GM12873 (cell line): ENCODE data around the gene RNF123.

Experiments
- CTCF ChIP-seq: IDR thresholded peaks from 2 replicates; pipeline ENCODE4 v1.5.1; 2012; ENCODE audit warnings: low read depth, mild to moderate bottlenecking, moderate library complexity, low read length, control low read depth; ENCODE audit not compliant: insufficient read depth; ENCODE audit errors: missing control alignments

Gene RNF123

GRCh38 chr3:49654176-49654825 lies 35.1 kb upstream of the RNF123 start:
- TF ChIP-seq CTCF: no peak

DNA sequence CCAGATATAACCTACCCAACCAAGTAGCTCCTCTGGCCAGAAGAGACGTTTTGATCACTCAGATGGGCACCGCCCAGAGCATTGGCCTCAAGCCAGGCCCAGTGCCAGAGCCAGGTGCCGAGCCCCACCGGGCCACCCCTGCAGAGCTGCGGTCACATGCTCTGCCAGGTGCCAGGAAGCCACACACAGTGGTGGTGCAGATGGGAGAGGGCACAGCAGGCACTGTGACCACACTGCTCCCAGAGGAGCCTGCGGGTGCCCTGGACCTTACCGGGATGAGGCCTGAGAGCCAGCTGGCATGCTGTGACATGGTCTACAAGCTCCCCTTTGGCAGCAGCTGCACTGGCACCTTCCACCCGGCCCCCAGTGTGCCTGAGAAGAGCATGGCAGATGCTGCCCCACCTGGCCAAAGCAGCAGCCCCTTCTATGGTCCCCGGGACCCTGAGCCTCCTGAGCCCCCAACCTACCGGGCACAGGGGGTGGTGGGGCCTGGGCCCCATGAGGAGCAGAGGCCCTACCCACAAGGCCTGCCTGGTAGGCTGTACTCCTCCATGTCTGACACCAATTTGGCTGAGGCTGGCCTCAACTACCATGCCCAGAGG lies 34.3 kb upstream of the RNF123 start:
- no peak for TF ChIP-seq CTCF

DNA sequence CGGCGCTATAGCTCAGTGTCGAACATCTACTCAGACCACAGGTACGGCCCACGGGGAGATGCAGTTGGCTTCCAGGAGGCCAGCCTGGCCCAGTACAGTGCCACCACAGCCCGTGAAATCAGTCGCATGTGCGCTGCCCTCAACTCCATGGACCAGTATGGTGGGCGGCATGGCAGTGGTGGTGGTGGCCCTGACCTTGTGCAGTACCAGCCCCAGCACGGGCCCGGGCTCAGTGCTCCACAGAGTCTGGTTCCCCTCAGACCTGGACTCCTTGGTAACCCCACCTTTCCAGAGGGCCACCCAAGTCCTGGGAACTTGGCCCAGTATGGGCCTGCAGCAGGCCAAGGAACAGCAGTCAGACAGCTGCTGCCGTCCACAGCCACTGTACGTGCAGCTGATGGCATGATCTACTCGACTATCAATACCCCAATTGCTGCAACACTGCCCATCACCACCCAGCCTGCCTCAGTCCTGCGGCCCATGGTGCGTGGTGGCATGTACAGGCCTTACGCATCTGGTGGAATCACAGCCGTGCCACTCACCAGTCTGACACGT lies 33.5 kb upstream of the RNF123 start:
- no peak for TF ChIP-seq CTCF

DNA sequence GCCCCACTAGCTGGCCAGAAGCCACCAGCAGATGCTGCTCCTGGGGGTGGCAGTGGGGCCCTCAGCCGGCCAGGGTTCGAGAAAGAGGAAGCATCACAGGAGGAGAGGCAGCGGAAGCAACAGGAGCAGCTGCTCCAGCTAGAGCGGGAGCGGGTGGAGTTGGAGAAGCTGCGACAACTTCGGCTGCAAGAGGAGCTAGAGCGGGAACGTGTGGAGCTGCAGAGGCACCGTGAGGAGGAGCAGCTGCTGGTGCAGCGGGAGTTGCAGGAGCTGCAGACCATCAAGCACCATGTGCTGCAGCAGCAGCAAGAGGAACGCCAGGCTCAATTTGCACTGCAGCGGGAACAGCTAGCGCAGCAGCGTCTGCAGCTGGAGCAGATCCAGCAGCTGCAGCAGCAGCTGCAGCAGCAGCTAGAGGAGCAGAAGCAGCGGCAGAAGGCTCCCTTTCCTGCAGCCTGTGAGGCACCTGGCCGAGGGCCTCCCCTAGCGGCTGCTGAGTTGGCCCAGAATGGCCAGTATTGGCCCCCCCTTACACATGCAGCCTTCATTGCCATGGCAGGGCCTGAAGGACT lies 32.7 kb upstream of the RNF123 start:
- TF ChIP-seq CTCF: no peak

GRCh38 chr3:49657208-49657915 lies 32.0 kb upstream of the RNF123 start:
- no peak for TF ChIP-seq CTCF

GRCh38 chr3:49658711-49659110 lies 30.6 kb upstream of the RNF123 start:
- TF ChIP-seq CTCF: no peak

DNA sequence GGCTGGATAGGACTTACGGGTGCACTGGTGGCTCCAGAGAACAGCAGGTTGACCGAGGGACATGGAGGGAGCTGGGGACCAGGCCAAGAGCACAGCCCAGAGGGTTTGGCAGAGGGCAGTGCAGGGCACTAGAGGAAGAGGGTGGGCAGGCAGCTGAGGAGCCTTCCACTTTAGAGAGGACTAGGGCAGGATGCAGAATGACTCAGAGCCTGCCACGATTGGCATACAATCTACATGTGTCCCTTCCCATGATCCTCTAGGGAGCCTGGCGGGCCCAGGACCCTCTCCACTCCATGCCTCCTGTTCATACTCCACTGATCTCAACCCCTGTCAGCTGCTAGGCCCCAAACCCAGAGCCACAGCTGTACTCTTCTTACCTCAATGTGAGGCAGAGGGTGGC lies 29.6 kb upstream of the RNF123 start:
- TF ChIP-seq CTCF: no peak
